Tibial nerve (tissue), 4 donors: ENCODE results near the gene POLR3GL. TPM values are rescaled to one million over a fixed set of nuclear protein-coding genes. Genes with fewer than 3 reads are reported as not detected.

Experiments used
- DNase-seq, 2 donors: peaks; one replicate each; pipeline ENCODE4 v3.0.0-alpha.2; 2019; ENCODE audit warnings: low spot score in 2 of 2
- H3K27ac ChIP-seq, 4 donors: fragments of 200-600 bp; sonication (generic) in 3 of 4; one replicate each; pipeline ENCODE4 v1.5.1; 2017 to 2019; ENCODE audit warnings: mild to moderate bottlenecking in 1 of 4
- H3K27me3 ChIP-seq, 2 donors: fragments of 200-600 bp; sonication (generic) in 1 of 2; one replicate each; pipeline versions ENCODE4 v1.5.1 to v1.6.0; 2017 to 2019
- H3K36me3 ChIP-seq, 3 donors: fragments of 200-600 bp; sonication (generic); one replicate each; pipeline ENCODE4 v1.5.1; 2018 to 2019
- H3K4me1 ChIP-seq, 4 donors: fragments of 200-600 bp; sonication (generic) in 3 of 4; one replicate each; pipeline ENCODE4 v1.5.1; 2017 to 2019
- H3K4me3 ChIP-seq, 4 donors: fragments of 200-600 bp; sonication (generic) in 3 of 4; one replicate each; pipeline ENCODE4 v1.5.1; 2017 to 2019; ENCODE audit warnings: mild to moderate bottlenecking in 1 of 4, moderate library complexity in 1 of 4
- H3K9me3 ChIP-seq, 4 donors: fragments of 200-600 bp; sonication (generic) in 3 of 4; one replicate each; pipeline ENCODE4 v1.5.1; 2017 to 2019
- CTCF ChIP-seq, 5 experiments: fragments of 200-600 bp in 3 of 5; fragments of 450-650 bp in 2 of 5; sonication (generic) in 3 of 5; IDR thresholded peaks; one replicate each; pipeline ENCODE4 v1.5.1; 2016 to 2019; ENCODE audit warnings: antibody characterized with exemption in 5 of 5, mild to moderate bottlenecking in 3 of 5, moderate library complexity in 2 of 5
- EP300 ChIP-seq, 2 donors: sonication (generic); formaldehyde crosslinking; IDR thresholded peaks; one replicate each; pipeline ENCODE4 v1.6.1; 2017; ENCODE audit warnings: antibody characterized with exemption in 2 of 2, mild to moderate bottlenecking in 1 of 2
- POLR2A ChIP-seq, 2 donors: fragments of 450-650 bp; IDR thresholded peaks; one replicate each; pipeline ENCODE4 v1.6.1; 2017; ENCODE audit warnings: antibody characterized with exemption in 2 of 2, mild to moderate bottlenecking in 2 of 2, moderate library complexity in 2 of 2
- WGBS, 2 donors: methylation state at CpG; one replicate each; pipeline ENCODE4 v1.1.5; 2018; 5-methylcytosine and 5-hydroxymethylcytosine counted together
- total RNA-seq, 4 donors: library from RNA; depleted of rRNA; stranded (reverse); fragments of >200 nt; gene quantifications; one replicate each; pipeline ENCODE4 v1.1.0, GENCODE V29; 2016

Gene POLR3GL
- total RNA-seq, 4 donors from 2014 or later: 20.1 to 33.1 (median 28.9) TPM

GRCh38 chr1:145959957-145960467 lies 4.5 kb upstream of the POLR3GL start:
- Histone ChIP-seq H3K36me3 (no peaks in the 10 kb centered on the region), H3K27me3 (no peaks in the 10 kb centered on the region), H3K27ac (peak overlapping the region; percentile 84 to 97 (median 94)), H3K4me3 (peak overlapping the region; percentile 50 to 79 (median 61)), H3K4me1 (peaks cover 0 to 77% (median 41%) of the 10 kb centered on the region in 4 donors), H3K9me3 (no peaks in the 10 kb centered on the region)
- TF ChIP-seq EP300 (IDR thresholded peaks at IDR 0.05) (no peak), POLR2A (IDR thresholded peaks at IDR 0.05) (no peak), CTCF (IDR thresholded peaks at IDR 0.05) (no peak)
- no peak for DNase-seq
- WGBS, 2 donors: 9 to 11% methylated on average over 7 to 12 of the region's 12 CpGs

- Histone ChIP-seq H3K4me1 (peaks cover 0 to 77% (median 38%) of the 10 kb centered on the region in 4 donors), H3K4me3 (peak overlapping the region; percentile 50 to 79 (median 61)), H3K27me3 (no peaks in the 10 kb centered on the region), H3K27ac (peak overlapping the region; percentile 84 to 97 (median 94)), H3K9me3 (no peaks in the 10 kb centered on the region), H3K36me3 (no peaks in the 10 kb centered on the region)
- DNase-seq: no peak
- TF ChIP-seq EP300 (IDR thresholded peaks at IDR 0.05) (peak in 1 of 2 donors; percentile 83), CTCF (IDR thresholded peaks at IDR 0.05) (peak in 4 of 5 experiments; percentile 11 to 39 (median 21)), POLR2A (IDR thresholded peaks at IDR 0.05) (peak; percentile 23 to 73)
- WGBS, 2 donors: 0% methylated on average over 20 to 43 of the region's 44 CpGs
These were observed 3.9 kb upstream of the POLR3GL start for GRCh38 chr1:145960468-145961108.

GRCh38 chr1:145961109-145961424 lies 3.4 kb upstream of the POLR3GL start:
- H3K4me1 ChIP-seq: peaks cover 0 to 77% (median 33%) of the 10 kb centered on the region in 4 donors
- H3K27me3 ChIP-seq: no peaks in the 10 kb centered on the region
- no peaks in the 10 kb centered on the region for H3K9me3 ChIP-seq
- WGBS, 2 donors: 1 to 2% methylated on average over 15 to 22 of the region's 22 CpGs
- H3K4me3 ChIP-seq: peak overlapping the region; percentile 50 to 79 (median 61)
- DNase-seq: no peak
- no peaks in the 10 kb centered on the region for H3K36me3 ChIP-seq
- TF ChIP-seq CTCF (IDR thresholded peaks at IDR 0.05) (no peak), EP300 (IDR thresholded peaks at IDR 0.05) (no peak), POLR2A (IDR thresholded peaks at IDR 0.05) (no peak)
- peak overlapping the region; percentile 84 to 97 (median 94) for H3K27ac ChIP-seq

DNA sequence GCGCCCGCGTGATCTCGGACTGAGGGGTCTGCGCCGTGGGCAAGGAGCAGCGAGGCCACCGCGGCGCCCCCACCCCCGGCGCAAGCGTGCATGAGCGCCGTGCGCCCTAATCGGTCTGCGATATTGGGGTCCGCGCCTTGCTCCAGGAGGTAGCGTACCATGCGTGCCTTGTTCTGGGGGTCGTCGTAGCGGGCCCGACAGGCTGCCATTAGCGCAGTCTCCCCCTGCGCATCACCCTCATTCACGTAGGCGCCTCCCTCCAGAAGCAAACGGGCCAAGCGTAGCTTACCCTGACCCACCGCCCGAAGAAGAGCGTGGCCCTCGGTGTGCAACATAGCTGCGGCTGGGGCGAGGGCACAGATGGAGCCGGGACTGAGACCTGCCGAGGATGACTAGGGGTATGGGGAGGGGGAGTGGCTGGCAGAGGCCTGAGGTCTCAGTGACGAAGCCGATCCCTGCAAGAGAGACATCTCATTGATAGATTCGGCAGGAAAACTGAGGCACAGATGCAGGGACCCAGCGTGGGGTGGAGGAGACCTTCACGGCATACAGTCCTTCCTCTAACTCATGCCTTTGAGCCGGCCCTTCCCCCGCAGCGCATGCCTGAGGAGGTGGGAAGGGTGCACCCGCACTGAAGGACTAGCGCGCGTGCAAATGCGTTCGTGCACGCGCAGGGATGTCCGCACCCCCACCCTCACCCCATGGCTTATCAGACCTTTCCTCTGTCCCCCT lies 2.9 kb upstream of the POLR3GL start:
- TF ChIP-seq POLR2A (IDR thresholded peaks at IDR 0.05) (peak in 1 of 2 donors; percentile 23), EP300 (IDR thresholded peaks at IDR 0.05) (peak in 1 of 2 donors; percentile 55), CTCF (IDR thresholded peaks at IDR 0.05) (no peak)
- WGBS, 2 donors: 0% methylated on average over 27 to 44 of the region's 57 CpGs
- no peaks in the 10 kb centered on the region for H3K9me3 ChIP-seq

More for the DNA sequence above, 2.9 kb upstream of the POLR3GL start:
- H3K4me1 ChIP-seq: peaks cover 0 to 74% (median 28%) of the 10 kb centered on the region in 4 donors
- H3K36me3 ChIP-seq: no peaks in the 10 kb centered on the region
- H3K27ac ChIP-seq: peak overlapping the region; percentile 84 to 97 (median 94)
- H3K27me3 ChIP-seq: no peaks in the 10 kb centered on the region
- peak overlapping the region; percentile 50 to 79 (median 61) for H3K4me3 ChIP-seq
- no peak for DNase-seq
